H1 (cell line): ENCODE results near the gene NR4A2. TPM values are rescaled to one million over a fixed set of nuclear protein-coding genes. Genes with fewer than 3 reads are reported as not detected.

Experiments
- BACH1 ChIP-seq: IDR thresholded peaks from 2 replicates; pipeline ENCODE4 v1.6.1; 2012; ENCODE audit warnings: low read length, improper control_type of control experiment
- BCL11A ChIP-seq, 2 experiments: IDR thresholded peaks; one replicate each; pipeline ENCODE4 v1.6.1; 2011; ENCODE audit warnings: low read depth in 2 of 2, low read length in 2 of 2, mild to moderate bottlenecking in 2 of 2
- CEBPB ChIP-seq: IDR thresholded peaks from 2 replicates; pipeline ENCODE4 v1.6.1; 2012; ENCODE audit warnings: low read depth, low read length
- KDM4A ChIP-seq: IDR thresholded peaks from one replicate; pipeline ENCODE4 v1.7.1; 2012; ENCODE audit warnings: low read depth, mild to moderate bottlenecking, moderate library complexity, low read length, inconsistent platforms; ENCODE audit not compliant: severe bottlenecking
- KDM5A ChIP-seq: fragments of 200-600 bp; IDR thresholded peaks from 2 replicates; pipeline ENCODE4 v1.7.1; 2012; ENCODE audit warnings: mild to moderate bottlenecking, low read length, inconsistent platforms, mixed read lengths
- MAFK ChIP-seq: IDR thresholded peaks from 2 replicates; pipeline ENCODE4 v1.6.1; 2012; ENCODE audit warnings: low read depth, mild to moderate bottlenecking, improper control_type of control experiment, low read length
- POLR2AphosphoS5 ChIP-seq: IDR thresholded peaks from 2 replicates; pipeline ENCODE4 v1.6.1; 2011; ENCODE audit warnings: low read depth, low read length
- SRF ChIP-seq: IDR thresholded peaks from 2 replicates; pipeline ENCODE4 v1.6.1; 2011; ENCODE audit warnings: mild to moderate bottlenecking, low read depth, low read length, moderate library complexity
- polyA plus RNA-seq, 7 experiments: library from polyadenylated mRNA; depleted of rRNA in 3 of 7; stranded (reverse) in 5 of 7; unstranded in 2 of 7; fragments of >200 nt in 5 of 7; fragments of 200-250 nt in 2 of 7; gene quantifications; 1 replicate in 5 of 7; 2 replicates in 1 of 7; 4 replicates in 1 of 7; pipeline versions ENCODE4 v1.2.1 to v1.2.3, GENCODE V29; 2011 to 2013; ENCODE audit warnings: missing spikeins in 2 of 7, mixed read lengths in 2 of 7
- total RNA-seq: library from RNA; stranded (reverse); fragmentation: NEBNext Ultra II Directional; extraction: Animal tissue kit (Norgen Biotek cat#: 25700); gene quantifications from 2 replicates; pipeline ENCODE4 v1.2.1, GENCODE V29; 2021
- TF ChIP-seq, protein P1 (sequence below): IDR thresholded peaks from 2 replicates; pipeline ENCODE4 v1.6.1; 2012; ENCODE audit warnings: low read length, inconsistent platforms

The NR4A2 gene
- total and polyA plus RNA-seq, 2 of the 8 experiments (the other 6 are each of a cell fraction or from before 2014, with no cell fraction given) = 0.15 to 1.7 TPM

DNA sequence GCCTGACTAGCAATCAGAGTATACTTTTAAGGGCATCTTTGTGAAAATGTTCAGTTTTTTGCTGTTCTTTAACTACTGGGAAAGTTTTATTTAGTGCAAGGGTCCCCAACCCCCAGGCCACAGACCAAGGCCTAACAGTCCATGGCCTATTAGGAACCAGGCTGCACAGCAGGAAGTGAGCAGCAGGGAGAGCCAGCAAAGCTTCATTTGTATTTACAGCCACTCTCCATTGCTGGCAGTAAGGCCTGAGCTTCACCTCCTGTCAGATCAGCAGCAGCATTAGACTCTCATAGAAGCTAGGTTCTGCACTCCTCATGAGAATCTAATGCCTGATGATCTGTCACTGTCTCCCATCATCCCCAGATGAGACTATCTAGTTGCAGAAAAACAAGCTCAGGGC lies 17.1 kb upstream of the NR4A2 start (continued):
- TF ChIP-seq, protein P1, sequence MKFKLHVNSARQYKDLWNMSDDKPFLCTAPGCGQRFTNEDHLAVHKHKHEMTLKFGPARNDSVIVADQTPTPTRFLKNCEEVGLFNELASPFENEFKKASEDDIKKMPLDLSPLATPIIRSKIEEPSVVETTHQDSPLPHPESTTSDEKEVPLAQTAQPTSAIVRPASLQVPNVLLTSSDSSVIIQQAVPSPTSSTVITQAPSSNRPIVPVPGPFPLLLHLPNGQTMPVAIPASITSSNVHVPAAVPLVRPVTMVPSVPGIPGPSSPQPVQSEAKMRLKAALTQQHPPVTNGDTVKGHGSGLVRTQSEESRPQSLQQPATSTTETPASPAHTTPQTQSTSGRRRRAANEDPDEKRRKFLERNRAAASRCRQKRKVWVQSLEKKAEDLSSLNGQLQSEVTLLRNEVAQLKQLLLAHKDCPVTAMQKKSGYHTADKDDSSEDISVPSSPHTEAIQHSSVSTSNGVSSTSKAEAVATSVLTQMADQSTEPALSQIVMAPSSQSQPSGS = no peak
- TF ChIP-seq BCL11A (IDR thresholded peaks at IDR 0.05; ENCODE audit: low read depth in 2 of 2, low read length in 2 of 2) (no peak), KDM4A (no peak), BACH1 (no peak), KDM5A (no peak), MAFK (no peak), CEBPB (no peak), SRF (no peak), POLR2AphosphoS5 (no peak)
